A673 (cell line): Measurements from ENCODE around the gene L3MBTL1. TPM values are rescaled to one million over a fixed set of nuclear protein-coding genes. Genes with fewer than 3 reads are reported as not detected.

Experiments
- BruUV-seq: library from RNA; stranded (reverse); fragments of 400-500 nt; replicated peaks from 2 replicates; lab custom pipeline; 2021; lab: Mats Ljungman, UMichigan
- CTCF ChIA-PET: fragments of 300-600 bp; sonication (Branson Sonifier 250); formaldehyde crosslinking; loops from one replicate; lab custom pipeline; 2022; ENCODE audit warnings: antibody characterized with exemption; lab: Charles Lee
- POLR2A ChIA-PET: fragments of 300-600 bp; sonication (Branson Sonifier 250); formaldehyde crosslinking; loops from one replicate; lab custom pipeline; 2022; ENCODE audit warnings: antibody characterized with exemption; ENCODE audit not compliant: low non-redundant PET; lab: Charles Lee
- DNase-seq: peaks from one replicate; pipeline ENCODE4 v3.0.0-alpha.2; 2015; ENCODE audit warnings: low spot score
- H3K27ac ChIP-seq: fragments of 200-600 bp; sonication (generic); 2 replicates; pipeline ENCODE4 v1.5.1; 2016; ENCODE audit warnings: mixed run types, low read depth, mild to moderate bottlenecking, mixed read lengths, antibody characterized with exemption, low read length; ENCODE audit not compliant: poor library complexity, severe bottlenecking
- H3K27me3 ChIP-seq: fragments of 200-600 bp; sonication (generic); replicated peaks from 2 replicates; pipeline ENCODE4 v1.6.1; 2017; ENCODE audit warnings: mixed run types, low read depth, mild to moderate bottlenecking, mixed read lengths, antibody characterized with exemption, low read length; ENCODE audit not compliant: insufficient read depth, poor library complexity
- H3K36me3 ChIP-seq: fragments of 200-600 bp; sonication (generic); 2 replicates; pipeline ENCODE4 v1.6.1; 2016; ENCODE audit warnings: mixed run types, mild to moderate bottlenecking, mixed read lengths, antibody characterized with exemption, low read length; ENCODE audit not compliant: insufficient read depth, poor library complexity, severe bottlenecking
- H3K4me1 ChIP-seq: fragments of 200-600 bp; sonication (generic); 2 replicates; pipeline ENCODE4 v1.6.1; 2017; ENCODE audit warnings: mixed run types, mild to moderate bottlenecking, mixed read lengths, antibody characterized with exemption, low read length; ENCODE audit not compliant: insufficient read depth, poor library complexity, severe bottlenecking
- H3K4me3 ChIP-seq: fragments of 200-600 bp; sonication (generic); 2 replicates; pipeline ENCODE4 v1.5.1; 2016; ENCODE audit warnings: low read depth, mixed run types, mild to moderate bottlenecking, mixed read lengths, low read length; ENCODE audit not compliant: poor library complexity, severe bottlenecking
- H3K9me3 ChIP-seq: fragments of 200-600 bp; sonication (generic); 2 replicates; pipeline ENCODE4 v1.6.1; 2016; ENCODE audit warnings: mixed run types, low read depth, mild to moderate bottlenecking, mixed read lengths, antibody characterized with exemption, low read length; ENCODE audit not compliant: poor library complexity, severe bottlenecking
- CTCF ChIP-seq: fragments of 300-800, 200-600 bp; sonication (generic); conservative IDR thresholded peaks from 2 replicates; pipeline ENCODE4 v1.5.1; 2017; ENCODE audit warnings: low read depth, mild to moderate bottlenecking, antibody characterized with exemption, low read length, moderate library complexity, mixed read lengths
- EZH2 ChIP-seq: fragments of 200-600 bp; sonication (generic); IDR thresholded peaks from 2 replicates; pipeline ENCODE4 v1.6.1; 2017; ENCODE audit warnings: borderline replicate concordance, low read depth, mild to moderate bottlenecking, mixed read lengths, antibody characterized with exemption, low read length; ENCODE audit not compliant: poor library complexity, severe bottlenecking
- intact Hi-C: fragments of 100-400 bp; cut with micrococcal nuclease; formaldehyde crosslinking; loops from one replicate; pipeline ENCODE4 v1.10.0; 2022; ENCODE audit not compliant: unreplicated experiment
- total RNA-seq: library from RNA; stranded (reverse); gene quantifications from 2 replicates; pipeline ENCODE4 v1.2.3, GENCODE V29; 2021

L3MBTL1 gene
- total RNA-seq, 1 experiment from 2014 or later: 8.1 TPM

- Histone ChIP-seq H3K27ac (peak within 1 kb of the TSS; percentile 97), H3K4me3 (peak within 1 kb of the TSS; percentile 88), H3K9me3 (no peaks in the 10 kb centered on the region), H3K27me3 (no peaks in the 10 kb centered on the region), H3K4me1 (peaks cover 6% of the 10 kb centered on the region), H3K36me3 (peaks cover 5% of the 10 kb centered on the region)
- no TSS peak for BruUV-seq
- peak; percentile 95 for DNase-seq
- TF ChIP-seq EZH2 (no peak), CTCF (no peak)
- ChIA-PET CTCF (interaction anchor here (0.6 kb wide), 1 partner anchor 52 kb away, joined by 3 read pairs; no protein-coding TSS in a partner anchor), POLR2A (interaction anchor here (0.6 kb wide), 2 partner anchors 77 to 81 kb away, joined by 3 to 20 read pairs; no protein-coding TSS in a partner anchor)
- intact Hi-C loops: no loop called here
These were observed 83.2 kb downstream of the L3MBTL1 start, which contains the start of gene IFT52 for GRCh38 chr20:43590392-43591303. IFT52 (plus strand) TSS chr20:43590937; CDS start chr20:43594699, 3,762 bp downstream.

Other genes with a start within 250 kb of the L3MBTL1 start
- gene SRSF6, start 49.8 kb upstream of the L3MBTL1 start, total RNA-seq: 189 and 212 TPM in 2 replicates
- gene SGK2, start 51.3 kb downstream of the L3MBTL1 start, total RNA-seq: 0.13 and 1.1 TPM in 2 replicates
- 44.3 and 49.6 TPM in 2 replicates for gene IFT52, start 83.2 kb downstream of the L3MBTL1 start, total RNA-seq
- gene MYBL2, start 159.4 kb downstream of the L3MBTL1 start, total RNA-seq: 256 TPM in 2 replicates
- gene GTSF1L, start 219.3 kb downstream of the L3MBTL1 start, total RNA-seq: not detected in 2 replicates